Measurements from ENCODE around the gene UPK3BL2.
"Not testable (repeated sequence)": the region's sequence is repeated elsewhere in the genome, so short reads cannot be mapped to it uniquely, and the experiment has no call there.

UPK3BL2 gene

GRCh38 chr7:102543596-102543995 lies at the start of gene UPK3BL2:
Gene UPK3BL2 (minus strand): TSS chr7:102543696. CDS start chr7:102543636, 60 bp downstream.
- DNase-seq: not testable (repeated sequence)

GRCh38 chr7:102592477-102593019 lies 49.1 kb upstream of the UPK3BL2 start:
- not testable (repeated sequence) for DNase-seq

DNA sequence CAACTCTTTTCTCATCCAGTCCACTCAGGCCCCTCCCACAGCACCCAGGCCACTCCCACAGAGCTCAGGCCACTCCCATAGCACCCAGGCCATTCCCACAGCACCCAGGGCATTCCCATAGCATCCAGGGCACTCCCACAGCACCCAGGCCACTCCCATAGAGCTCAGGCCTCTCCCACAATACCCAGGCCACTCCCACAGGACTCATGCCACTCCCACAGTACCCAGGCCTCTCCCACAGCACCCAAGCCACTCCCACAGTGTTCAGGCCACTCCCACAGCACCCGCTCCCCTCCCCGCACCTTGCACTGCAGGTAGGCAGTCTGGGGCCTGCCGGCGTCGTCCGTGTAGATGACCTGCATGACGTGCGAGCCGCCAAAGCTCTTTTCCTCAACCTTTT lies 46.4 kb upstream of the UPK3BL2 start:
- not testable (repeated sequence) for DNase-seq

DNA sequence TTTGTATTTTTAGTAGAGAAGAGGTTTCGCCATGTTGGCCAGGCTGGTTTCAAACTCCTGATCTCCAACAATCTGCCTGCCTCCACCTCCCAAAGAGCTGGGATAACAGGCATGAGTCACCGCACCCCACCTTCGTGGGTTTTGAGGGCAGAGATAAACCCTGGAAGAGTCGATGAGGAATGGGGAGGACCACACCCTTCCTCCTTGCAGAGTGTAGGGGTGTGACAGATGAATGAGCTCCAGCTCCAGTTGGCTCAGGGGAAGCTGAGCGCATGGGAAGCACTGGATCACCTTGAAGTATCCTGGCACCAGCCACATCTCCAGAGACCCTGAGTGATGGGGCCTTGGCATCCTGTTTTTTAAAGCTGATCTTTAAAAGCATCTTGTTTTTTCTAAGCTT lies 40.0 kb upstream of the UPK3BL2 start:
- not testable (repeated sequence) for DNase-seq

DNA sequence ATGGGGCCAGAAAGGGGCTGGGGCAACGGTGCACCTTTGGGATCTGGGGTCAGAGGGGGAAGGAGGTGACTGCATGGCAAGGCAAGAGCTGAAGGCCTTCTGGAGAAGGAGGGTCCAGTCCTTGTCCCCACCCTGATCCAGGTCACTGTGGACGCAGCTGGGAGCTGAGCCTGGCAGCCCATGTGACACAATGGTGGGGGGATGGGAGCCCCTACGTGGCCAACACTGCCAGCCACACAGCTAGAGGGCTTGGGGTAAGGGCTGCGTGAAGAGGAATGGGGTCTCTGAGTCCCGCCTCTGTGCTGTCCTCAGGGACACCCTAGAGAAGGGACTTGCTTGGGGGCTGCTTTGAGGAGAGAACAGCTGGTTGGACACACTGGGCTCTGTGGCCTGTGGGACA lies 38.2 kb upstream of the UPK3BL2 start:
- DNase-seq: not testable (repeated sequence)

DNA sequence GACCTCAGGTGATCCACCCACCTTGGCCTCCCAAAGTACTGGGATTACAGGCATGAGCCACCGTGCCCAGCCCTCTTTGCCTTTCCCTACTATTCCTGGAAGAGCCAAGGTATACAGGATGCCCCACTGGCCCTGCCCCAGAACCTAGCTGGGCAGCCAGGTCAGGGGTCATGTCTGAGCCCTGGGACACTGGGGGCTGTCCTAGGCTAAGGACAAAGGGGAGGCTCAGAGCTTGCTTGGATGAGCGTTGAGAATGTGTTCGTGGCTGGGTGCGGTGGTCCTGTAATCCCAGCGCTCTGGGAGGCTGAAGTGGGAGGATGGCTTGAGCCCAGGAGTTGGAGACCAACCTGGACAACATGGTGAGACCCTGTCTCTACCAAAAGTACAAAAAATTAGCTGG lies 35.0 kb upstream of the UPK3BL2 start:
- DNase-seq: not testable (repeated sequence)

DNA sequence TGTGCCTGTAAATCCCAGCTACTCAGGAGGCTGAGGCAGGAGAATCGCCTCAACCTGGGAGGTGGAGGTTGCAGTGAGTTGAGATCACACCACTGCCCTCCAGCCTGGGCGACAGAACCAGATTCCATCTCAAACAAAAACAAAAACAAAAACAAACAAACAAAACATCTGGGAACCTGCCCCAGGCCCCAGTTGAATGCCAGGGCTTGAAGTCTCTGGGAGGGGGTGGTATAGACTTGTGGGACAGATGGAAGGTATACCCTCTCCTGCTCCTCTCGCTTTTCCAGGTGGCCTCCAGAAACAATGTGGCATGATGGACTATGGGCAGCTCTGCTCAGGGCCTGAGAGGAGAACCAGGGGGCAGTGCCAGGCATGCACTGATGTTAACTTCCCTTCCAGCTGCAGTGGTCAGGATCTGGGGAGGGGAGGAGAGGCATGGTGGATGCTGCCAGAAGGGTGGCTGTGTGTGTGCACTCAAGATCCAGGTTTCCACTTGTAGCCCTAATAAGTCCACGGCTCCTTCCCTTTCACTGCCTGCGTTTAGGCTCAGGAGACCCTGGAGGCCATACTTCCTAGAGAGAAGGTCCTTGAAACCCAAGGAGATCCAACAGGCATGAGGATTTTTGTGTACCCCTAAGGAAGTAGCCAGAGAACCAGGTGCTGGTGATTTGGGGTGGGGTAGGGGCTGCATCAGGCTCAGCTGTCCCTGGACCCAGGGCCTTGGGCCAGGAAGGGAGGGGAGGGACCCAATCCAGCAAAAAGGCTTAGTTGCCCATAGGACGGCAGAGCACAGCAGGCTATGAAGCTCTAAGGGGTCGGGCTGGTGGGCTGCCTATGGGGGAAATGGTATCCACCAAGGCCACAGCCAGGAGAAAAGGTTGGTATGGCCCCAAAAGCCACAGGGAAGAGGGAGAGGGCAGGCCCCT lies 34.1 kb upstream of the UPK3BL2 start:
- not testable (repeated sequence) for DNase-seq

GRCh38 chr7:102576363-102576762 lies 32.9 kb upstream of the UPK3BL2 start:
- DNase-seq: not testable (repeated sequence)

DNA sequence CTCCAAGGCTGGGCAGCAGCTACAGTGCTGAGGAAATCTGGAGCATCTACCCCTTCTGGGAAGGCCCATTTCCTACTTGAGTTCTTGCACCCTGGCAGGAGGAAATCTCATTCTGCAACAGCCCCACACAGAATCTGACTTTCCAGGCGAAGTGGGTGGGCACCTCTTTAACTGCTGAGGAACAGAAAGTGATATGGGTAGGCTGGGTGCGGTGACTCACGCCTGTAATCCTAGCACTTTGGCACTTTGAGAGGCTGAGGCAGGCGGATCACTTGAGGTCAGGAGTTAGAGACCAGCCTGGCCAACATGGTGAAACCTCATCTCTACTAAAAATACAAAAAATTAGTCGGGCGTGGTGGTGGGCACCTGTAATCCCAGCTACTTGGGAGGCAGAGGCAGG lies 31.1 kb upstream of the UPK3BL2 start:
- not testable (repeated sequence) for DNase-seq

- DNase-seq: not testable (repeated sequence)
Observed at GRCh38 chr7:102572261-102573239, 29.1 kb upstream of the UPK3BL2 start, which contains the start of gene POLR2J3. Gene POLR2J3 (minus strand): TSS chr7:102572583. CDS start chr7:102572521, 62 bp downstream.

GRCh38 chr7:102568620-102569019 lies 25.1 kb upstream of the UPK3BL2 start:
- DNase-seq: not testable (repeated sequence)

DNA sequence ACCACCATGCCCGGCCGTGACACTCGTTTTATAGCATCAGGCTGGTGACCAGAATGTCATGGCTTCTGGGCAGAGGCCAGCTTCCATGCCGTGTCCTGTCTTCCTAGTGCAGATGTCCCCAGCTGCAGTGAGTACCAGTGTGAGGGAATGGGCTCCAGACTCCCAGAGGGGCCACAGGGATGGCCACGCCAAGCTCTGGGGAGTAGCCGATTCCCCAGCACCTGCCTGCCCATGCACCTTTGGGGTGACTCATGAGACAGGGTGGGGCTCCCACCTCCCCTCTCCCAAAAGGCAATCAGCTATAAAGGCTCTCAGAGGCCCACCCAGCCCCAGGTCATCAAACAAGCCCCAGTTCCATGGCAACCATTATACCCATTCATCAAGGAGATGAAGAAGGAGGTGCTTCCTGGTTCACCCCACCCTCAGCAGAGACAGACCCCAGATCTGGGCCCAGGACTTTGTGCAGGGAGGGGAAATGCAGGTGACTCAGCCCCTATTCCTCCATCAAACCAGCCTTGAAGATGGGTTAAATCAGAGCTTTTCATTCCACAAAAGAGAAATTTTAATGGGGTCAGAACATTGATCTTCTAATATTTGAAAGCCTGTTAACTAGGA lies 7.4 kb upstream of the UPK3BL2 start, which contains the start of gene SPDYE2:
Gene SPDYE2 (plus strand): TSS at position 419 of the 615 bp plus-strand sequence. CDS start 2,030 bp downstream, outside the sequence.
- not testable (repeated sequence) for DNase-seq

- not testable (repeated sequence) for DNase-seq
Observed at GRCh38 chr7:102546353-102546752, 2.9 kb upstream of the UPK3BL2 start.

GRCh38 chr7:102545288-102545687 lies 1.8 kb upstream of the UPK3BL2 start:
- DNase-seq: not testable (repeated sequence)

DNA sequence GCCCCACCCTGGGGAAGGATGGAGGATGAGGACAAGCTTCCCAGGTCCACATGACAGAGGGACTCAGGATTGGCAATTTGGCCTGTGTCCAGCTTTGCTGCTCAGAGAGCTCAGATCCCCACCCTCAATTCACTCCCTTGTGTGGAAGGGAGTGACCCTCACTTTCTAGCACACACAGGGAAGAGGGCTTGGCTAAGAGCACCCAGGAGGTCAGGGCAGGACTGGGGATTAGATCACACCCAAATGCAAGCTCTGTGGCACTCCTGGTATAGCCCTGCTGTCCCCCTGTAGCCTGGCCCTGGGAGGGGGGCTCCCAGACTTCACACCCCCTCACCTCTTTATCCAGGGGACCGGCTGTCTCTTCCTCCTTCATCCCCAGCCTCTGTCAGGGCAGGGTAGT lies 876 bp upstream of the UPK3BL2 start:
- DNase-seq: not testable (repeated sequence)

- not testable (repeated sequence) for DNase-seq
Observed at GRCh38 chr7:102542771-102543170, 725 bp downstream of the UPK3BL2 start.

- not testable (repeated sequence) for DNase-seq
Observed at GRCh38 chr7:102542083-102542482, 1.4 kb downstream of the UPK3BL2 start.

- not testable (repeated sequence) for DNase-seq
Observed at GRCh38 chr7:102540604-102541003, 2.9 kb downstream of the UPK3BL2 start.

- DNase-seq: not testable (repeated sequence)
Observed at GRCh38 chr7:102535062-102535615, 8.4 kb downstream of the UPK3BL2 start.

DNA sequence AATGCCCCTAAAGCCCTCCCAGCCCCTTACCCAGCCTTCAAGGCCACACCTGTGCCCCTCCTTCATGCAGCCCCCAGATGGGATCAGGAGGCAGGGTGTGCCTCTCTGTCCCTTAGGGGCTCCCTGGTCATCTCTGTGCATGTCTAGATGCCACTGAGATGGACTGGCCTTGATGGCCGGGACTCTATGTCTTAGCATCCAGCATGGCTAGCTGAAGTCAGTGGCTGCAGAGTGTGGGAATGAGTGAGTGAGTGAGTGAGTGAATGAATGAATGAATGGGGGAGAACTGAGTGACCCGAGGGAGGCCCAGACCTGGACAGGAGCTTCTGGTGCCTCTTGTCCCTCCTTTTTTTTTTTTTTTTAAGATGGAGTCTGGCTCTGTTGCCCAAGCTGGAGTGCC lies 11.4 kb downstream of the UPK3BL2 start:
- not testable (repeated sequence) for DNase-seq

- DNase-seq: not testable (repeated sequence)
Observed at GRCh38 chr7:102531583-102531982, 11.9 kb downstream of the UPK3BL2 start.
